Embryonic facial prominence (tissue), 1 donor: Measurements from ENCODE around the gene SLC25A13.

ENCODE experiments used
- DNase-seq: peaks from one replicate; pipeline ENCODE4 v3.0.0-alpha.2; 2016; ENCODE audit errors: extremely low spot score

Gene SLC25A13

GRCh38 chr7:96322847-96323461 is 1.1 kb upstream of the SLC25A13 start:
- DNase-seq, result no peak

GRCh38 chr7:96322373-96322695 is 436 bp upstream of the SLC25A13 start:
- no peak for DNase-seq

GRCh38 chr7:96321031-96321657 is 754 bp downstream of the SLC25A13 start:
- peak; percentile 66 for DNase-seq

- no peak for DNase-seq
These were observed 1.5 kb downstream of the SLC25A13 start for GRCh38 chr7:96320442-96320841.

GRCh38 chr7:96319439-96319838 is 2.5 kb downstream of the SLC25A13 start:
- DNase-seq, result no peak

GRCh38 chr7:96316949-96317348 is 4.9 kb downstream of the SLC25A13 start:
- no peak for DNase-seq

GRCh38 chr7:96315125-96315512 is 6.8 kb downstream of the SLC25A13 start:
- no peak for DNase-seq

GRCh38 chr7:96314402-96315124 is 7.3 kb downstream of the SLC25A13 start:
- no peak for DNase-seq

- no peak for DNase-seq
These were observed 8.0 kb downstream of the SLC25A13 start for GRCh38 chr7:96313940-96314339.

GRCh38 chr7:96312502-96312901 is 9.4 kb downstream of the SLC25A13 start:
- DNase-seq, result no peak

GRCh38 chr7:96311967-96312366 is 9.9 kb downstream of the SLC25A13 start:
- DNase-seq, result no peak

- no peak for DNase-seq
These were observed 11.8 kb downstream of the SLC25A13 start for GRCh38 chr7:96310110-96310509.

- DNase-seq, result no peak
These were observed 13.0 kb downstream of the SLC25A13 start for GRCh38 chr7:96308950-96309263.

GRCh38 chr7:96308253-96308949 is 13.5 kb downstream of the SLC25A13 start:
- DNase-seq, result no peak

- DNase-seq, result no peak
These were observed 15.3 kb downstream of the SLC25A13 start for GRCh38 chr7:96306385-96307125.

GRCh38 chr7:96305915-96306314 is 16.0 kb downstream of the SLC25A13 start:
- no peak for DNase-seq

- no peak for DNase-seq
These were observed 17.3 kb downstream of the SLC25A13 start for GRCh38 chr7:96304573-96304972.

- no peak for DNase-seq
These were observed 18.0 kb downstream of the SLC25A13 start for GRCh38 chr7:96303686-96304443.

GRCh38 chr7:96303105-96303685 is 18.7 kb downstream of the SLC25A13 start:
- no peak for DNase-seq

GRCh38 chr7:96300986-96301385 is 20.9 kb downstream of the SLC25A13 start:
- no peak for DNase-seq

- no peak for DNase-seq
These were observed 21.4 kb downstream of the SLC25A13 start for GRCh38 chr7:96300502-96300901.
